Activated CD8-positive, alpha-beta memory T cell treated with anti-CD3 and anti-CD28 coated beads, Interleukin-2, amount 10 ng/mL, durations not matched to agents 7 days and 5 days (primary cell): Measurements from ENCODE around the gene NPPA. TPM values are rescaled to one million over a fixed set of nuclear protein-coding genes. Genes with fewer than 3 reads are reported as not detected.
A peak's percentile ranks its signal among the peaks of the same experiment; 100 is the strongest.

Experiments used
- ATAC-seq: fragments of 150-1000 bp; cut with Tn5 transposase; one replicate; pipeline ENCODE4 v1.10.0; 2021; ENCODE audit warnings: moderate library complexity
- CTCF ChIA-PET: fragments of 350-600 bp; sonication (Branson Sonifier 250); formaldehyde crosslinking; loops from one replicate; lab custom pipeline; 2021; ENCODE audit warnings: antibody characterized with exemption; lab: Charles Lee
- DNase-seq: peaks from one replicate; pipeline ENCODE4 v3.0.0-alpha.2; 2020
- H3K27ac Mint-ChIP-seq: one replicate; pipeline ENCODE4 v1.8.0; 2021; ENCODE audit warnings: mild to moderate bottlenecking, mixed read lengths
- H3K27me3 Mint-ChIP-seq: one replicate; pipeline ENCODE4 v1.8.0; 2021; ENCODE audit warnings: mixed read lengths
- H3K36me3 Mint-ChIP-seq: one replicate; pipeline ENCODE4 v1.8.0; 2021; ENCODE audit warnings: mild to moderate bottlenecking, mixed read lengths
- H3K4me1 Mint-ChIP-seq: one replicate; pipeline ENCODE4 v1.8.0; 2021; ENCODE audit warnings: mixed read lengths
- H3K4me3 Mint-ChIP-seq: one replicate; pipeline ENCODE4 v1.8.0; 2021; ENCODE audit warnings: mild to moderate bottlenecking, moderate library complexity, mixed read lengths
- H3K9me3 Mint-ChIP-seq: one replicate; pipeline ENCODE4 v1.8.0; 2022; ENCODE audit warnings: low read depth, mixed read lengths
- total RNA-seq, 2 experiments: library from RNA; stranded (reverse); gene quantifications; one replicate each; pipeline ENCODE4 v1.2.3, GENCODE V29; 2021

Gene NPPA
- total RNA-seq, 2 experiments from 2014 or later, result not detected

DNA sequence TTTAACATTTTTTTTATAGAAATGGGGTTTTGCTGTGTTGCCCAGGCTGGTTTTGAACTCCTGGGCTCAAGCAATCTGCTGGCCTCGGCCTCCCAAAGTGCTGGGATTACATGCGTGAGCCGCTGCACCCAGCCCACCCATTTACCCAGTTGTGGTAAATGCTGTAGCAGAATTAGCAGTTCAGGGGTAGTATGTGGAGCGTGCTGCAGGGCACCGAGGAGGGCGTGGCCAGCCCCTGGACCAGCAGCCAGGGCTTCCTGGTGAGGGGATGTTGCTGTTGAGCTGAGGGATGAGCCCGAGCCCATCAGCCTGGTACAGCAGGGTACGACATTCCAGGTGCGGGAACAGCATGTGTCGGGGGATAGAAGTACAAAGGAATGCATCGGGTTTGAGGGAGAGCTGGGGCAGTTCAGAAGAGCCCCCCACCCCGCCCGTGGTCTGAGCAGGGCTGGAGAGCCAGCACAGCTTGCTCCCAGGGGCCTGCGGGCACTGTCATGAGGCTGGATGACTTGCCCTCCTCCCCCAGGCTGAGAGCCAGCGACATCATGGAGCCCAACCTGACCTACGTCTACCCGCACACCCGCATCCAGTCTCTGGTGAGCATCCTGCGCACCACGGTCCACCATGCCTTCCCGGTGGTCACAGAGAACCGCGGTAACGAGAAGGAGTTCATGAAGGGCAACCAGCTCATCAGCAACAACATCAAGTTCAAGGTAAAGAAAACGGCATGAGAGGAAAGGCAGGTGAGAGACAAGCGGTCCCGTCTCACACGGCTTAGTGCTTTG lies 11.9 kb downstream of the NPPA start:
- H3K36me3 Mint-ChIP-seq, result peaks cover 9% of the 10 kb centered on the region
- H3K4me1 Mint-ChIP-seq, result no peaks in the 10 kb centered on the region
- H3K27me3 Mint-ChIP-seq, result no peaks in the 10 kb centered on the region
- no peak for ATAC-seq
- no peak overlapping the region for H3K27ac Mint-ChIP-seq
- DNase-seq, result no peak
- H3K9me3 Mint-ChIP-seq, result no peaks in the 10 kb centered on the region
- CTCF ChIA-PET, result interaction anchor here (1.9 kb wide), 1 partner anchor 57 kb away, joined by 7 read pairs; no protein-coding TSS in a partner anchor
- H3K4me3 Mint-ChIP-seq, result no peak overlapping the region

DNA sequence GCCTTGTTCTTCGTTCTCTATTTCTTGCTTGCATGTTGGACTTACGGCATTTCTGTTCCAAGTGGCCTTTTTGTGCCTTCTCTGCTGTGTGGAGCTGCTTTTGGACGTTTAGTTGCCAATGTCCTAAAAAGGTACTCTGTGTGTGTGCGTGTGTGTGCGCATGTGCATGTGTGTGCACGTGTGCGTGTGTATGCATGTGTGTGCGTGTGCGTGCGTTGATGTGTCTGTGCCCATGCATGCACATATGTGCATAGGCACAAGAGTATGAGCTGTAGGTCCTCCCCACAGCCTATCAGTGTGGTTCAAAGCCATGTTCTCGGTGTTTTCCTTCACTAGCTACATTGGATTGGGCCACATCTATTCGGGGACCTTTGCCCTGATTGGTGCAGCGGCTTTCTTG lies 13.7 kb downstream of the NPPA start:
- CTCF ChIA-PET, result no interaction called here
- Mint-ChIP-seq H3K27ac (no peak overlapping the region), H3K9me3 (no peaks in the 10 kb centered on the region), H3K27me3 (no peaks in the 10 kb centered on the region), H3K36me3 (peaks cover 13% of the 10 kb centered on the region), H3K4me3 (no peak overlapping the region), H3K4me1 (no peaks in the 10 kb centered on the region)
- DNase-seq, result no peak
- no peak for ATAC-seq

DNA sequence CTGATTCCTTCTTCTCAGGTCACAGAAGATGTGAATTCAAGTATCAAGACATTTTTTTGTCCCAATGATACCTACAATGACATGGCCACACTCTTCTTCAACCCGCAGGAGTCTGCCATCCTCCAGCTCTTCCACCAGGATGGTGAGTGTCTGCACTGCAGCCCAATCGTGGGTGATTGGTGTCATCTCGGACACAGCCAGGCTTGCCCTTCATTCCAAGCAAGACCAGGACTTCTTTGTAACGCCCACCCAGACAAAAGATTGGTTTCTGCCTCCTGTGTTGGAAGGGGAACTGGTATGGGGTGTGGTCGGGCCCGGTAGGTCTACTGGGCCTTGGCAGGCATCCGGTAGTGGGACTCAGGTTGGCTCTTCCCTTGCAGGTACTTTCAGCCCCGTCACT lies 14.1 kb downstream of the NPPA start:
- no peak for DNase-seq
- no peaks in the 10 kb centered on the region for H3K4me1 Mint-ChIP-seq
- no peaks in the 10 kb centered on the region for H3K9me3 Mint-ChIP-seq
- H3K4me3 Mint-ChIP-seq, result no peak overlapping the region
- ATAC-seq, result no peak
- CTCF ChIA-PET, result no interaction called here
- H3K36me3 Mint-ChIP-seq, result peaks cover 12% of the 10 kb centered on the region
- H3K27ac Mint-ChIP-seq, result no peak overlapping the region
- H3K27me3 Mint-ChIP-seq, result no peaks in the 10 kb centered on the region

DNA sequence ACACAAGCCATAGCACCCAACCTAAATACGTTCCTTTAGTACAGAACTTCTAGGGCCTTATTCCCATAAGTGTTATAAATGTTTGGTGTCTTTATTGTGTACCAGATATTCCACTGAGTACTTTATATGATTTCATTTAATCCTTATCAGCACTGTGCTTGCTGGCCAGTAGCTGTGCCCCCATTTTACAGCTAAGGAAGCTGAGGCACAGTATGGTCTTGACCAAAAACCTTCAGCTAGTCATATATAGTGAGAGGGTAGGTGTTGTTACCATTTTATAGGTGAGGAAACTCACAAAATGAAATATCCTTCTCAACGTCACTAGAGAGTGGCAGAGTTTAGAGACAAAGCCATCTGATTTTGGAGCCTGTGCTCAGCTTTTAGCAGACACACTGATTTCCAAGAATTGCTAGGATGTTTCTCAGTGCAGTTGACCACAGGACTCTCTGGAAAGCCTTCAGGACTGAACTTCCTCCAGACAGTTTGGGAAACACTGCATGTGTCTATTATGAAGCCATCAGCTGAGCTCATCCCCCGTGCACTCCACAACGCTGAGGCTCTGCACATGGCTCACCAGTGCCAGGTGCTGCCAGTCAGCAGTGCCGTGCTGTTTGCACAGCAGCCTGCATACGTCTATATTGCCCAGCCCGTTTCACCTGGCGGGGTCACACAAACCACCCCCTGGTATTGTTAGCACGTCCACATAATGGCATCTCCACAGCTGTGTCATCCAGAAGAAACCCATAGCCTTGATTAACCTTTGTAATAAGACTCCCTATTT lies 15.4 kb downstream of the NPPA start:
- no peak overlapping the region for H3K27ac Mint-ChIP-seq
- no peaks in the 10 kb centered on the region for H3K27me3 Mint-ChIP-seq
- no peaks in the 10 kb centered on the region for H3K4me1 Mint-ChIP-seq
- ATAC-seq (no peak), DNase-seq (no peak)
- H3K36me3 Mint-ChIP-seq, result peaks cover 8% of the 10 kb centered on the region
- H3K4me3 Mint-ChIP-seq, result no peak overlapping the region
- CTCF ChIA-PET, result interaction anchor here (0.7 kb wide), 1 partner anchor 9 kb away, joined by 3 read pairs; no protein-coding TSS in a partner anchor
- H3K9me3 Mint-ChIP-seq, result no peaks in the 10 kb centered on the region

DNA sequence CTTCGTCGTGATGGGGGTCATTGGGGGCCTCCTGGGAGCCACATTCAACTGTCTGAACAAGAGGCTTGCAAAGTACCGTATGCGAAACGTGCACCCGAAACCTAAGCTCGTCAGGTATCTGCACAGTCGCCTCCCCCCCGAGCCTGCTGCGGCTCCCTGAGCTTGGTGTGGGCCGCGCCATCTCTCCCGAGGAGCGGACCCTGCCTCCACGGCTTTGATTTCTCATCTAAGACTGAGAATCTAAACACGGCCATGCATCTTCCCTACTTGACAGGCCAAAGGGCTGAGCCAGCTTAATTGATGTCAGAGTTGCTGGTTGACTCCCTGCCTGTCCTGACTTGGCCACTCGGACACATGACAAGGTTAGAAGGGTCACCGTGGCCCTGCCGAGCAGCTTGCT lies 19.1 kb downstream of the NPPA start:
- Mint-ChIP-seq H3K9me3 (no peaks in the 10 kb centered on the region), H3K27ac (no peak overlapping the region), H3K36me3 (peaks cover 6% of the 10 kb centered on the region), H3K4me1 (no peaks in the 10 kb centered on the region), H3K4me3 (no peak overlapping the region), H3K27me3 (no peaks in the 10 kb centered on the region)
- CTCF ChIA-PET, result interaction anchor here (1.1 kb wide), 1 partner anchor 791 kb away, joined by 3 read pairs; no protein-coding TSS in a partner anchor
- ATAC-seq (no peak), DNase-seq (no peak)

DNA sequence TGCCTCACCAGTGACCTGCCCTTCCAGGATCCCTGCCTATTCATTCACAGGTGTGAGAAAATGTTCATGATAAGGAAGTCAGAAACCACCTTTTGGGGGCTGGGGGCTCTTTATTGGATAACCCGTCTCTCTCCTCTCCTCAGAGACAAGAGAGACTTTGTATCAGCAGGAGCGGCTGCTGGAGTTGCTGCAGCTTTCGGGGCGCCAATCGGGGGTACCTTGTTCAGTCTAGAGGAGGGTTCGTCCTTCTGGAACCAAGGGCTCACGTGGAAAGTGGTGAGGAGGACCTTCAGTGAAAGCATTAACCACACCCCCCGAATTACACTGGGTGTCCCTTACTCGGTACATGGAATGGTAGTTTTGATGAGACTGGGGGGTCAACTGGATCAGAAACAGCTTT lies 20.6 kb downstream of the NPPA start:
- H3K27ac Mint-ChIP-seq, result no peak overlapping the region

DNA sequence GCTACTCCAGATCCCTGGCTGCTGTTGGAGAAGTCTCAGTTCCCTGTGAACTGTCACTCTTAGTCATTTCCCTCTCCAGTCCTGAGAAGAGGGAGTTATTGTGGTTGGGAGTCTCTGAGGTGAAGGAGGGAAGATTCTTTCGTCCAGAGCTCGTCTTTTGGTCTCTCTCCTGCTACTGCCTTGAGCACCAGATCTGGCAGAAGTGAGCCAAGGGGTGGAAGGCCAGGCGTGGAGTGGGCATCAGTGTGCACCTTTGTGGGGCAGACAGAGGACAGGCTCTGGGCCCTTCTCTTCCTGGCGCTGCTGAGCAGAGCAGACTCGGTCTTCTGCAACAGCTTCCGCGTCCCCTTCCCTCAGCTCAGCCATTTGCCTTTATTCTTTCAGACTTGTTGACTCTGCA lies 22.5 kb downstream of the NPPA start:
- Mint-ChIP-seq H3K27ac (no peak overlapping the region), H3K4me3 (no peak overlapping the region), H3K36me3 (peaks cover 8% of the 10 kb centered on the region), H3K4me1 (no peaks in the 10 kb centered on the region), H3K27me3 (no peaks in the 10 kb centered on the region), H3K9me3 (no peaks in the 10 kb centered on the region)
- ATAC-seq, result no peak
- CTCF ChIA-PET, result no interaction called here
- DNase-seq, result no peak

More for the DNA sequence above, 20.6 kb downstream of the NPPA start:
- CTCF ChIA-PET, result interaction anchor here (1.4 kb wide), 1 partner anchor 11 kb away, joined by 4 read pairs; no protein-coding TSS in a partner anchor
- no peak overlapping the region for H3K4me3 Mint-ChIP-seq
- no peak for ATAC-seq
- peaks cover 6% of the 10 kb centered on the region for H3K36me3 Mint-ChIP-seq
- H3K4me1 Mint-ChIP-seq, result no peaks in the 10 kb centered on the region
- H3K27me3 Mint-ChIP-seq, result no peaks in the 10 kb centered on the region
- DNase-seq, result no peak
- H3K9me3 Mint-ChIP-seq, result no peaks in the 10 kb centered on the region

DNA sequence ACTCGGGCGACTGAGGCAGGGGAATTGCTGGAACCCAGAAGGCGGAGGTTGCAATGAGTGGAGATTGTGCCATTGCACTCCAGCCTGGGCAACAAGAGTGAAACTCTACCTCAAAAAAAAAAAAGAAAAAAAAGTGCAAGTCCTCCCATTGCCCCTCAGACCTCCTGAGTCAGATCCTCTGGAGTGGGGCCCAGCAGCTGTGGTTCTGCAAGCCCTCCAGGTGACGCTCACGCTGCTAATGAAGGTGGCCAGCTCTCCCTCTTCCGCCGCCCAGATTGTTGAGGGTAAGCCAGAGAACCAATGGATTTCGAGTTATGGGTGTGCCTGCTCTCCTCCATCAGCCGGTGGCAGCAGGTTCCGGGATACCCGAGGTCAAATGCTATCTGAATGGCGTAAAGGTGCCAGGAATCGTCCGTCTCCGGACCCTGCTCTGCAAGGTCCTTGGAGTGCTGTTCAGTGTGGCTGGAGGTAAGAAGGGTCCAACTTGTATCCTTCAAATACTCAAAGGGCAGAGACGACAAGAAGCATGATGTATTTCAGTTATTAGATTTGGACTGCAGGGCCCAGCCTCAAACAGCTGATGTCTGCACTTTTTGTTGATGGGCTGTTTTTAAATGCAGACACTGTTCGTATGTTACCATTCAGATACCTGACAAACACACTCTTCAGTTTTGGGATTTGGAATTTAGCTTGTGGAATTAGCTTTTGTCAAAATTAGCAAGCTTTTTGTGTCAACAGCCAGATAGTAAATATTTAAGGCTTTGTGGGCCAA lies 24.0 kb downstream of the NPPA start:
- Mint-ChIP-seq H3K9me3 (no peaks in the 10 kb centered on the region), H3K4me3 (no peak overlapping the region), H3K27me3 (no peaks in the 10 kb centered on the region), H3K27ac (no peak overlapping the region), H3K4me1 (no peaks in the 10 kb centered on the region), H3K36me3 (peaks cover 3% of the 10 kb centered on the region)
- DNase-seq, result no peak
- no peak for ATAC-seq
- CTCF ChIA-PET, result interaction anchor here (1.0 kb wide), 1 partner anchor 8 kb away, joined by 3 read pairs; no protein-coding TSS in a partner anchor

DNA sequence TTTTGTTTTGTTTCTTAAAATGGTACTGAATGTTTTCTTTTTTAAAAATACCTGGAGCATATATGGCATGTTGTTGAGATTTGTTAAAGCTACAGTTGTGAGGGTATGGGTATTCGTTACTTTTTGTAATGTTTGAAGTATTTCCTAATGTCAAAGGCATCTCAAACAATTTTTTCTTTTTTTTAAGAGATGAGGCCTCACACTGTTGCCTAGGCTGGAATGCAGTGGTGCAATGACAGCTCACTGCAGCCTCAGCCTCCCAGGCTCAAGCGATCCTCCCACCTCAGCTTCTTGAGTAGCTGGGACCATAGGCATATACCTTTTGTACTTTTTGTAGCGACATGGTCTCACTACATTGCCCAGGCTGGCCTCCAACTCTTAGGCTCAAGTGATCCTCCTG lies 25.5 kb downstream of the NPPA start:
- no peak overlapping the region for H3K27ac Mint-ChIP-seq
- no peak for ATAC-seq

DNA sequence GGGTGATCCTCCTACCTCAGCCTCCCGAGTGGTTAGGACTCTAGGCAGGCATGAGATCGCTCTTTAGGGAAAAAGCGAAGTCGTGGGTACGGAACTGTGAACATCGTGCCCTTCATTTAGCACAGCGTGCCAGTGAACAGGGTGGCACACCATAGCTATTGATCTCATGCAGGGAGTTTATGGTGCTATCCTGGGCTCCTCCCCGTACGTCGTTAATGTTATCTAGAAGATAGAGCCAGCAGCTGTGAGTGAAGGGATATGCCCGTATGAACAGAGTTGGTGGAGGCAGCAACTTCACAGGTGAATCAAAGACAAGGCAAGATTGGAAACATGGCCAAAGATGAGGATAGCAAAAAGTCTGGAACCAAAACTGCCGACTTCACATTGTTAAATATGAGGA lies 30.4 kb downstream of the NPPA start:
- Mint-ChIP-seq H3K36me3 (peaks cover 21% of the 10 kb centered on the region), H3K27ac (no peak overlapping the region), H3K27me3 (no peaks in the 10 kb centered on the region), H3K4me3 (no peak overlapping the region), H3K4me1 (no peaks in the 10 kb centered on the region), H3K9me3 (no peaks in the 10 kb centered on the region)
- no peak for ATAC-seq
- CTCF ChIA-PET, result no interaction called here
- DNase-seq, result no peak

More for the DNA sequence above, 25.5 kb downstream of the NPPA start:
- Mint-ChIP-seq H3K4me1 (no peaks in the 10 kb centered on the region), H3K27me3 (no peaks in the 10 kb centered on the region), H3K9me3 (no peaks in the 10 kb centered on the region), H3K36me3 (peaks cover 8% of the 10 kb centered on the region), H3K4me3 (no peak overlapping the region)
- CTCF ChIA-PET, result no interaction called here
- DNase-seq, result no peak

DNA sequence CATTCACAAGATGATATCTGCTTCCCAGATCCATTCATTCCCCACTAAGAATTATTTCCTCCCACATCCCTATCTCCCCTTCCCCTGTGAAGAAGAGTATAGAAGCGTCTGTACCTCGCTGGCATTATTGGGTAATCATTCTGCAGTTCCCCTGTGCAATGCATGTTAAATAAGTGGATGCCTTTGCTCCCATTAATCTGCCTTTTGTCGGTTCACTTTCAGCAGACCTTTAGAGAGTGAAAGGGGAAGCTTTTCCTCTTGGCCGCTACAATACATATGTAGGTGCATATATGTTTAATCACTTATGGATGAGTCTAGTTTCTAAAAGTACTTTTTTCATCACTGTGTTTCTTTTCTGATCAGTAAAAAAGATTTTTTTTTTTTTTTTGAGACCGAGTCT lies 34.6 kb downstream of the NPPA start:
- Mint-ChIP-seq H3K27me3 (no peaks in the 10 kb centered on the region), H3K4me3 (no peak overlapping the region), H3K9me3 (no peaks in the 10 kb centered on the region), H3K27ac (no peak overlapping the region), H3K36me3 (peaks cover 30% of the 10 kb centered on the region), H3K4me1 (peaks cover 9% of the 10 kb centered on the region)
- no peak for ATAC-seq
- no peak for DNase-seq
- CTCF ChIA-PET, result no interaction called here

DNA sequence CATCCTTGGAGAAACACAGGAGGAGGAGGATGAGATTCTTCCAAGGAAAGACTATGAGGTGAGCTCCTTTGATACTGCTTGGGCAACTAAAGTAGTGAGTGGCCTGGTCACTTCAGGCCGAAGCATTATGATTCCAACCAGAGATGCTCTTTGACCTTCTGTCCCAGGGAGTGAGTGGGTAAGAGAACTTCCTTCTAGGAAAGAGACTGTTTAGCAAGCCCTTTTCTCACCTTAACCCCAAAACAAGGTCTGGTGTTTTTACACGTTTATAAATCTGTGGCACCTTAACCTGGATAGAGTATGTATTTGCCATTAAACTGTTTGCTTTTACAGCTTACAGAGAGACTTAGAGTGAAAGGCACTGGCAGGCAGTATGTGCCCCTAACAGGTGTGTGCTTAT lies 40.5 kb downstream of the NPPA start:
- H3K27me3 Mint-ChIP-seq, result no peaks in the 10 kb centered on the region
- peak overlapping the region; percentile 90 for H3K27ac Mint-ChIP-seq
- H3K36me3 Mint-ChIP-seq, result peaks cover 12% of the 10 kb centered on the region
- H3K9me3 Mint-ChIP-seq, result no peaks in the 10 kb centered on the region
- peaks cover 57% of the 10 kb centered on the region for H3K4me1 Mint-ChIP-seq
- CTCF ChIA-PET, result interaction anchor here (0.7 to 3.0 kb wide), 5 partner anchors 31 to 770 kb away, joined by 3 to 10 read pairs (median 4); partner anchors contain the start of genes FBXO6 and MFN2
- ATAC-seq, result no peak
- peak overlapping the region; percentile 91 for H3K4me3 Mint-ChIP-seq
- no peak for DNase-seq
